DOHH2 (cell line): ENCODE data around the gene KLHL30.

Experiments used
- H3F3A ChIP-seq: fragments of 200-600 bp; sonication (generic), shearing (Covaris generic); 2 replicates; pipeline ENCODE4 v1.6.0; 2016; ENCODE audit warnings: antibody characterized with exemption, mild to moderate bottlenecking; ENCODE audit not compliant: control insufficient read depth, insufficient read depth
- H3K27ac ChIP-seq: fragments of 200-600 bp; sonication (generic); 2 replicates; pipeline ENCODE4 v1.5.1; 2014; ENCODE audit warnings: low read depth, mild to moderate bottlenecking, low read length, moderate library complexity
- H3K27me3 ChIP-seq: fragments of 200-600 bp; sonication (generic); 2 replicates; pipeline ENCODE4 v1.6.1; 2014; ENCODE audit warnings: mild to moderate bottlenecking, low read length, mixed read lengths; ENCODE audit not compliant: control insufficient read depth
- H3K36me3 ChIP-seq: fragments of 200-600 bp; sonication (generic); 2 replicates; pipeline ENCODE4 v1.6.1; 2014; ENCODE audit warnings: mild to moderate bottlenecking, low read length, moderate library complexity, mixed read lengths; ENCODE audit not compliant: control insufficient read depth
- H3K4me1 ChIP-seq: fragments of 200-600 bp; sonication (generic); 2 replicates; pipeline ENCODE4 v1.6.1; 2014; ENCODE audit warnings: mild to moderate bottlenecking, low read length, mixed read lengths; ENCODE audit not compliant: control insufficient read depth
- H3K4me2 ChIP-seq: fragments of 200-600 bp; sonication (generic); 2 replicates; pipeline ENCODE4 v1.6.0; 2014; ENCODE audit warnings: mild to moderate bottlenecking, low read length, moderate library complexity
- H3K4me3 ChIP-seq: fragments of 200-600 bp; sonication (generic); 2 replicates; pipeline ENCODE4 v1.5.1; 2014; ENCODE audit warnings: mild to moderate bottlenecking, low read length, mixed read lengths
- H3K79me2 ChIP-seq: fragments of 200-600 bp; sonication (generic); 2 replicates; pipeline ENCODE4 v1.6.1; 2014; ENCODE audit warnings: mild to moderate bottlenecking, low read length, mixed read lengths; ENCODE audit not compliant: control insufficient read depth
- H3K9me2 ChIP-seq: fragments of 200-600 bp; sonication (generic); replicated peaks from 2 replicates; pipeline ENCODE4 v1.6.1; 2014; ENCODE audit warnings: mild to moderate bottlenecking, low read length, mixed read lengths; ENCODE audit not compliant: control insufficient read depth
- H3K9me3 ChIP-seq: fragments of 200-600 bp; sonication (generic); 2 replicates; pipeline ENCODE4 v1.6.1; 2014; ENCODE audit warnings: antibody characterized with exemption, low read length, mixed read lengths; ENCODE audit not compliant: control insufficient read depth, insufficient read depth
- H4K20me1 ChIP-seq: fragments of 200-600 bp; sonication (generic); 2 replicates; pipeline ENCODE4 v1.6.0; 2014; ENCODE audit warnings: low read depth, mild to moderate bottlenecking, antibody characterized with exemption, low read length, moderate library complexity; ENCODE audit not compliant: control insufficient read depth, insufficient read depth
- EZH2phosphoT487 ChIP-seq: fragments of 200-600 bp; sonication (generic); IDR thresholded peaks from 2 replicates; pipeline ENCODE4 v1.6.1; 2017; ENCODE audit warnings: borderline replicate concordance, mild to moderate bottlenecking, antibody characterized with exemption, low read length, moderate library complexity, mixed read lengths
- TF ChIP-seq, protein P1 (sequence below): fragments of 200-600 bp; sonication (generic); IDR thresholded peaks from one replicate; pipeline ENCODE4 v1.5.1; 2014; ENCODE audit warnings: antibody characterized with exemption, mild to moderate bottlenecking, low read depth, low read length; ENCODE audit not compliant: poor library complexity, severe bottlenecking

KLHL30 gene

DNA sequence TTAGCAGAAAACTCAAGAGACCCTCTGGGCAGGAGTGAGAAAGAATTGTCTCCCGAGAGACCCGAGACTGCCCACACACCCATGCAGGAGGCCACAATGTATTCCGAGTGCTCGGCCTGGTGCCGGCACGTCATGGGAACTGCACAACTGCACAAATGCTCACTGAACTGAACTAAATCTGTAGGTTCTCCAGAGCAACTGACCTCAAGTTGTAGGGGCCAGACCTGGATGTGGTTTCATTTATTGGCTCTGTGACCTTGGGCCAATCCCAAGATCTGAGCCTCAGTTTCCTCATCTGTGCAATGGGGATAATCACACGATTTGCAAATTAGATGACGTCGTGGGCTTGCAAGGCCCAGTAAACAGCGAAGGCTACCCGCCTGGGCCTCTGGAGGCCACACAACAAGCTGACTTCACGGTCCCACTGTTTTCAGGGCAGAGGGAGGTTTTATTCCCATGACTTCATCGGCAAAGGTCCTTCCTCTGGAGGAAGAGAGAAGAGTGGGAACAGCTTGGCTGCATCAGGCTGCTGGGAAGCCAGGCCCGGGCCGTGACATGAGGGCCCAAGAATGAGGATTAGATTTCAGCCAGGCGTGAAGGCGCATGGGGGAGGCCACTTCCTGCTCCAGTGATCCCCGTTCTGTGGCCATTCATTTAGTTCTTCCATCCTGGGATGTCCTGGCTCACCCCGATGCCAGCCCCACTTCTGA is 16.7 kb downstream of the KLHL30 start:
- H3K4me1 ChIP-seq, result peaks cover 11% of the 10 kb centered on the region
- H3K4me3 ChIP-seq, result no peak overlapping the region
- no peaks in the 10 kb centered on the region for H3K36me3 ChIP-seq
- no peaks in the 10 kb centered on the region for H4K20me1 ChIP-seq
- TF ChIP-seq, protein P1, sequence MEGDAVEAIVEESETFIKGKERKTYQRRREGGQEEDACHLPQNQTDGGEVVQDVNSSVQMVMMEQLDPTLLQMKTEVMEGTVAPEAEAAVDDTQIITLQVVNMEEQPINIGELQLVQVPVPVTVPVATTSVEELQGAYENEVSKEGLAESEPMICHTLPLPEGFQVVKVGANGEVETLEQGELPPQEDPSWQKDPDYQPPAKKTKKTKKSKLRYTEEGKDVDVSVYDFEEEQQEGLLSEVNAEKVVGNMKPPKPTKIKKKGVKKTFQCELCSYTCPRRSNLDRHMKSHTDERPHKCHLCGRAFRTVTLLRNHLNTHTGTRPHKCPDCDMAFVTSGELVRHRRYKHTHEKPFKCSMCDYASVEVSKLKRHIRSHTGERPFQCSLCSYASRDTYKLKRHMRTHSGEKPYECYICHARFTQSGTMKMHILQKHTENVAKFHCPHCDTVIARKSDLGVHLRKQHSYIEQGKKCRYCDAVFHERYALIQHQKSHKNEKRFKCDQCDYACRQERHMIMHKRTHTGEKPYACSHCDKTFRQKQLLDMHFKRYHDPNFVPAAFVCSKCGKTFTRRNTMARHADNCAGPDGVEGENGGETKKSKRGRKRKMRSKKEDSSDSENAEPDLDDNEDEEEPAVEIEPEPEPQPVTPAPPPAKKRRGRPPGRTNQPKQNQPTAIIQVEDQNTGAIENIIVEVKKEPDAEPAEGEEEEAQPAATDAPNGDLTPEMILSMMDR, result no peak
- TF ChIP-seq EZH2phosphoT487, result no peak
- peaks cover 6% of the 10 kb centered on the region for H3K27me3 ChIP-seq
- H3K27ac ChIP-seq, result no peak overlapping the region
- no peaks in the 10 kb centered on the region for H3K9me2 ChIP-seq
- H3K4me2 ChIP-seq, result no peak overlapping the region
- no peaks in the 10 kb centered on the region for H3F3A ChIP-seq
- H3K79me2 ChIP-seq, result no peaks in the 10 kb centered on the region
- H3K9me3 ChIP-seq, result no peaks in the 10 kb centered on the region; the same call in 1 of the 2 replicates

DNA sequence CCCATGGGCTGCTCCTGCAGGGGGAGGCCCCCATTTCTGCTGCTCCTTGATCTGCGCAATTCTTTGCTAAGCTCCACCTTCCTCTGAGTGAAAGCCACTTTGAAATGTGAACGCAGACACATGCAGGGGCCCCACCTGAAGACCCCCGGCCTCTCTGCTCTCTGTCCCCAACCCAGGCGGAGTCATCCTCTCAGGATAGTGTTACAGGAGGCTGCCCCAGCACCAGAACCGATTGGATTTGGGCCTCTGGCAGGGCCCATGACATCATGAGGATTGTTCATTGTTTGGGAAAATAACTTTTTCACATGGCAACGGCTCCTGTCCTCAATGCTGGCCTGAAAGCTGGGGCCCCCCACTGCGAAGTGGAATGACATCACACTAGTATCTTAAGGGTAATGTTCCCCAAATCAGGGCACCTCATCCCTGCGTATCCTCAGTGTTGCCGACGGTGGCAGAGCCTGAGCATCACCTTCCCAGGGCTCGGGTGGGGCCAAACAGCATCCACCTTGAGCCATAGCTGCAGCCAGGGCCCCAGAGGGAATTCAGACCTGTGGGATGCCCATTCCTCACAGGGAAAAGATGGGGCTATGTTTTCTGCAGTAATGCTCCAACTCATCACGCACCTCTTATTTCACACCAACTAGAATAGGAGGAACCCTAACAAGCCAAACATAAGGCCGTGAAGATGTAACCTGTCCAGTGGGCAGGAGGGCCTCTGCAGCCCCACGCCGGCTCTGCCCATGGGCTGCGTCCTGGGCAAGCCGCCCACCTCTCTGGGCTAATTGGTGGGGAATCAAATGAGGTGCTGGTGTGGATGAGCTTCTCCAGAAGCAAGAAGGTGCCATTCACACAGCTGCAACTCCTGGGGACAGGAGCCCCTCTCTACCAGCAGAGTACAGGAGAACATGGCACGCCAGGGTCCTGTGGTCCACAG is 17.6 kb downstream of the KLHL30 start:
- Histone ChIP-seq H3F3A (no peaks in the 10 kb centered on the region), H3K9me3 (no peaks in the 10 kb centered on the region; the same call in 1 of the 2 replicates), H3K27me3 (peaks cover 6% of the 10 kb centered on the region), H3K9me2 (no peaks in the 10 kb centered on the region), H3K4me2 (no peak overlapping the region), H3K4me1 (peaks cover 19% of the 10 kb centered on the region), H3K27ac (no peak overlapping the region), H3K36me3 (no peaks in the 10 kb centered on the region), H4K20me1 (no peaks in the 10 kb centered on the region), H3K79me2 (no peaks in the 10 kb centered on the region), H3K4me3 (no peak overlapping the region)
- TF ChIP-seq EZH2phosphoT487, result no peak
- TF ChIP-seq, protein P1, result no peak

DNA sequence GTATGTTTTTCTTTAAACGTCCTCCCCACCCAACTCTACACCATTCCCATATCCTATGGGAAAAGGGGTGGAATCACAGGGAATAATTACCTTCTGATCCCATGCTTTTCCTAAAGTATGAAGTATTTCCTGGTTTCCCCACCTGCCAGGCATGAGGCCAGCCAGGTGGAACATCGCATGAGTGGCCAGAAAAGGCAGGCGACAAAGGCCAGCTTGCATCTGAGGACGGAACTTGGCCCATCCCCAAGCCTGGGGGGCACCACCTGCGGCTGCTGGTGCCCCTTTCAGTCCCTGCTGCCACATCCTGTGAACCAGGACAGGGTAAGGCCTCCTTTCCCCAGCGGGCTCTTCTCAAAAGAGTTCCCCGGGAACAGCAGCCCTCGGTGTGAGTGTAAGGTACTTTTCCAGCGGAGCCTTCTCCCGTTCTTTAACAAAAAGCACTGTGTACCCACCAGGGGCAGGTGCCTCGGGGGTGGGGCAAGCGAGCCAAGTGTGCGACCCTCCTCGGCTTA is 19.1 kb downstream of the KLHL30 start:
- no peaks in the 10 kb centered on the region for H4K20me1 ChIP-seq
- no peak overlapping the region for H3K27ac ChIP-seq
- no peak overlapping the region for H3K4me3 ChIP-seq
- H3K4me2 ChIP-seq, result no peak overlapping the region
- H3K9me2 ChIP-seq, result no peaks in the 10 kb centered on the region
- H3K79me2 ChIP-seq, result no peaks in the 10 kb centered on the region
- no peaks in the 10 kb centered on the region for H3K36me3 ChIP-seq
- H3K9me3 ChIP-seq, result no peaks in the 10 kb centered on the region; the same call in 1 of the 2 replicates
- H3K4me1 ChIP-seq, result peaks cover 22% of the 10 kb centered on the region
- H3F3A ChIP-seq, result no peaks in the 10 kb centered on the region
- TF ChIP-seq EZH2phosphoT487, result no peak
- TF ChIP-seq, protein P1, result no peak
- H3K27me3 ChIP-seq, result peaks cover 6% of the 10 kb centered on the region
